ENCODE measurements around the gene NTN1.

The NTN1 gene

DNA sequence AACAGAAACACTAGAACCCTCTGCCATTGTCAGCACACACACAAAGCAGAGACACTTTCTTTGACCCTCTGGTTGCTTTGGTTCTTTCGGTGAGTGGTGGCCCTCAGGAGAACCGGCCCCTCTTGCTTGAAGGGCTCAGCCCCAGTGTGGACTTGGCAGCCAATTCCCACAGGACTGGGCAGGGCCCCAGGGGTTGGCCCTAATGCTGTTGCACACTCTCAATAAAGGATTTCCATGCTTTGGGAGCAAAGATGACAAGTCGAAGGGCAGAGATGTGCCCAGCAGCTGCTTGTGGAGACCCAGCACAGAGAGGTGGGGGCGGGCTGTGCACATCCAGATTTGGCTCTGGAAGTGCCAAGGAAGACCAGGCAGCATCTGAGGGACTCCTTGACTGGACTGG lies 149.0 kb downstream of the NTN1 start:
- in situ Hi-C loops (cut with HindIII; ENCODE audit: low pct_ligation_motif_present, low pct_unique_long_range_greater_than_20kb, low sequenced_read_pairs) = no loop called here
- DNase-seq = no peak

DNA sequence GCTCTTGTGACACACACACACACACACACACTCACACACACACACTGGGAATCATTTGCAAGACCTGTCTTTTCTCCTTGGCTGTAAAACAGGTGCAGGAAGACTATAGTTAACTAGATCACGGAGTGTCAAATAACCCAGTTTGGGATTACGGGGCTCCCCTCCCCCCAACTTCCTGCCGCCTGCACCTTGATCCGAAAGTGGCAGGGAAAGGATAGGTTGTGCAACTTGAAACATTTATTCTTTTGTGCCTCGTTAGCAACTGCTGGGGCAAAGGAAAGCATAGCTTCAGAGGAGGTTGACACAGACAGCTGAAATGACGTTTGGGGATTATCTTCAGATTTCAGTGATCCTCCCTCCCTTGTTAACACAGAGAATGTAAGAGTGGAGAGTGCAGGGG lies 149.5 kb downstream of the NTN1 start:
- DNase-seq = no peak
- in situ Hi-C loops (cut with HindIII; ENCODE audit: low pct_ligation_motif_present, low pct_unique_long_range_greater_than_20kb, low sequenced_read_pairs) = no loop called here

DNA sequence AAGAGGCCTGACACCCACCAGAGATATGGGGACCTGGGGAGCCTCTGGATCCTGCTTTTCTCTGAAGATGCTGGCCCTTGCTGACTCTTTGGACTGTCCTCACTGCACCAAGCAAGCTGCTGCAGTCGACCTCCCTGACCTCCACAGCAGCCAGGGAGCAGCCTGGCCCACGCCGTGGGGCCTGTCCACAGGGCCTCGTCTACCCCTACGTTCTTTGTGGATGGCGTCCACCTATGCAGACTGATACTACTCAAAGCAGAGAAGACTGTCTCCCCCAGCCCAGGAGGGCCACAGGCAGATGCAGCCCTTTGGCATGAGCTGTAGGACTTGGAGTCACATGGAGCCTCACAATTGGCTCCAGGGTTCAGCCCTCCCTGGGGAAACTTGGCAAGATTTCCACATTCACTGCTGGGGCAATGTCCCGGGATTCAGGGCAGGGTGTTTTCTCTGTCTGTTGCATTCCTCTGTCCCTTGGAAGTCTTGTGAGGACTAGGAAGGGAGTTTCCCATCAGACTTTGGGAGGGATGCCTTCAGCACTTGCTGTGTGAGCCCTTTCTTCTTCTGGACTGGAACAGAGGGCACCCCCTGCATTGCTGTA lies 152.2 kb downstream of the NTN1 start:
- no peak for DNase-seq
- in situ Hi-C loops (cut with HindIII; ENCODE audit: low pct_ligation_motif_present, low pct_unique_long_range_greater_than_20kb, low sequenced_read_pairs) = no loop called here

DNA sequence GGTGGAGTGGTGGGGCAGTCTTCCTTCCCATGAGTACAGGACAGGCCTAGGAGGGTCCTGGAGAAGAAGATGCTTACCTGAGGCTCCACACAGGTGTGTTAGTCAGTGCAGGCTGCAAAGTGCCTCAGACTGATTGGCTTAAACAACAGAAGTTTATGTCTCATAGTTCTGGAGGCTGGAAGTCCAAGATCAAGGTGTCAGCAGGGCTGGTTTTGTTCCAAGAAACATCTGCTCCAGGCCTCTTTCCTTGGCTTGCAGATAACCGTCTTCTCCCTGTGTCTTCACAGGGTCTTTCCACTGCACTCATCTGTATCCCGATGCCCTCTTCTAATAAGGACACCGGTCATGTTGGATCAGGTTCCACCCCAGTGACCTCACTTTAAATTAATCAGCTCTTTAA lies 153.0 kb downstream of the NTN1 start:
- no peak for DNase-seq
- in situ Hi-C loops (cut with HindIII; ENCODE audit: low pct_ligation_motif_present, low pct_unique_long_range_greater_than_20kb, low sequenced_read_pairs) = no loop called here

DNA sequence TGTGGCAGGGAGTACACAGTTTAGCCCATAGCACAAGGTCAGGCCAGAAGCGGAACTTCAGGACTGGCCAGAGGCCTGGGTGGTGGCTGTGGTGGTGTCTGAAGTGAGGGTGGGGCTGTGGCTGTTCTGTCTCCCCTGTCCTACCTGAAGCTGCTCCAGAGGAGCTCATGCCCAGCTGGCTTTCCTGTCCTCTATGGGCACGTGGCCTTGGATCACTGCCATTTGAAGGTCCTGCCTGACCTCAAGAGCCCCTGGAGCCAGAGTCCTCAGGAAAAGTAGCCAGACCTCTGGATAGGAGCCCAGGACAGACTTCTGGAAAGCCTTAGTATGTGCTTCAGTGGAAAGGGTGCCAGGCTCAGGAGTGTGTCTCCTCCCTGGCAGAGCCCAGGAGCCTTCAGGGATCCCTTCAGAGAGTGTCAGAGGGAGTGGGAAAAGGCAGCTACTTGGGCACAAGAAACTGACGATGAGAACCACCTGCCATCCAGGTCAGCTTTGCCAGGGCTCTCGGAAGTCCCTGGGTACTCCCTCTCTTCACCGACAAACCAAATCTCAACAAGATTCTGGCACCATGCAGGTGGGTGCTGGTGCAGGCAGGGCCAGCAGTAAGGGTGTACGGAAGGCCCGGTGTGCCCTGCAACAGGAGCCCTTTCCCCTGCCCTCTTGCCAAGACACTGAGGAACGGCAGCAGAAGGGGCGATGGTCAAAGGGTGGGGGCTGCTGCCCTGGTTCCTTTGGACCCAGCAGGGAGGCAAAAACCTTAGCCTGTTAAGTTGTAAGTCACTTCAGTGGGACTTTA lies 153.7 kb downstream of the NTN1 start:
- no peak for DNase-seq
- in situ Hi-C loops (cut with HindIII; ENCODE audit: low pct_ligation_motif_present, low pct_unique_long_range_greater_than_20kb, low sequenced_read_pairs) = no loop called here

DNA sequence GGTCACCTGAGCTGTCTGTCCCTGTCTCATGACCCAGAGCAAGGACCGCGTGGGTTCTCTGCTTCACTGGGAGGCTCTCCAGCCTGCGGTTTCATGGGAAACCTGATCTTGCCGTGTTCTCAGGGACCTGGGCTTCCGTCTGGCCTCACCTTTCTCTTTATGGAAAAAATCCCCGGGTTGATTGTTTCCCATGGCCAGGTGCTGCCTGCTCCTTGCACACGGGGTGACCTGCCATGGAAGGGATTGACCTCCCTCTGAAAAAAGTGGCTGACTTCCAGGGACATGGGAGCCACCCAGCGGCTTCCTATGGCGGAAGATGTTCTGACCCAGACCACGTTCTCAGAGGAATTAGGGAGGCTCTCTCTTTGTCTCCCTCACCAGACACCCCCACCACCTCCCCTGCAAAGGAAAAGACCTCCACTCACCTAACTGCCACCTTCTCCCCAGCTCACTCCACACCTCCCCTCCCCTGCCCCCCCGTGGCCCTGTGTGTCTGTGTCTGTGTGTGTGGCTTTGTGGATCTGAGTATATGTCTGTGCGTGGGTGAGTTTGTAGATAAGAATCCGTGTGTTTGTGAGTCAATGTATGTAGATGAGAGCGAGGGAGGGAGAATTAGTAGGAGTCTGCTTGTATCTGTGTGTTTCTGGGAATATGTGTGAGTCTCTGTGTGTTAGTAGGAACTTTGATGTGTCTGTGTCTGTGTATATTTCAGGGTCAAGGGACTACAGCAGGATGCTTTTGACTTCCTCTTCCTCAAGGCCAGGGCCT lies 154.6 kb downstream of the NTN1 start:
- in situ Hi-C loops (cut with HindIII; ENCODE audit: low pct_ligation_motif_present, low pct_unique_long_range_greater_than_20kb, low sequenced_read_pairs) = no loop called here
- no peak for DNase-seq

DNA sequence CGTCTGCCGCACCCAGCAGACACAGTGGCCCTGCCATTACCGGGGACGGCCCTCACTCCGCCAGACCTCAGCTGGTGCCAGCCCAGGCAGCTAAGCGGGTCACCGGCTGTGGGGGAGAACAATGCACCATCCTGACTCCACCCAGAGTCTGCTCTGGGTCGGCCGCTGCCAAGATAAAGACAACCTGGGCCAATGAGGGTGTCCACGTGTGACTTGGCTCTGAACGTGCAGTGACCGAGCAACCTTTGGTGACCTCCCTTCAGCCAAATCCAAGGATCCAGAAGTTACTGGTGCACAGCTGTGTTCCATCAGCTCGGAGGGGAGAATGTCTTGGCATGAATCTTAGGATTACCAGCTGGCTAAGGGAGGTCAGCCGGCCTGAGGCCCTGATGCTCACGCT lies 155.9 kb downstream of the NTN1 start:
- DNase-seq = no peak
- in situ Hi-C loops (cut with HindIII; ENCODE audit: low pct_ligation_motif_present, low pct_unique_long_range_greater_than_20kb, low sequenced_read_pairs) = no loop called here

DNA sequence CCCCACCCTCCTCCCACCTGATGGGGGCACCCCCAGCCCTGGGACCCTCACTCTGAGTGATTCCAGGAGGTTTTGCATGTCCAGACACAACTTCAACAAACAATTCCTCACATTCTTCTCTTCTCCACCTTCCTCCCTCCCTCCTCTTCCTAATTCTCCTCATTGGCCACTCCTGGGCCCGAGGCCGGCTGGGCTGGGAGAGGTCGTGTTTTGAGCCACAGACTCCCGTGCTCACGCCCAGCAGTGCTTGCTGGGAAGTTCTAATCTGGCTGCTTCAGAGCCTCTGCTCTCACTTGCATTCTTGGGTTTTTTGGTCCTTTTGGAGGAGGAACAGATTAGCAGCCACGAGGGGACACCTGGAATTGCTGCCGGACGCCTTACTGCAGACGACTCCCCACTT lies 157.0 kb downstream of the NTN1 start:
- in situ Hi-C loops (cut with HindIII; ENCODE audit: low pct_ligation_motif_present, low pct_unique_long_range_greater_than_20kb, low sequenced_read_pairs) = no loop called here
- DNase-seq = no peak

DNA sequence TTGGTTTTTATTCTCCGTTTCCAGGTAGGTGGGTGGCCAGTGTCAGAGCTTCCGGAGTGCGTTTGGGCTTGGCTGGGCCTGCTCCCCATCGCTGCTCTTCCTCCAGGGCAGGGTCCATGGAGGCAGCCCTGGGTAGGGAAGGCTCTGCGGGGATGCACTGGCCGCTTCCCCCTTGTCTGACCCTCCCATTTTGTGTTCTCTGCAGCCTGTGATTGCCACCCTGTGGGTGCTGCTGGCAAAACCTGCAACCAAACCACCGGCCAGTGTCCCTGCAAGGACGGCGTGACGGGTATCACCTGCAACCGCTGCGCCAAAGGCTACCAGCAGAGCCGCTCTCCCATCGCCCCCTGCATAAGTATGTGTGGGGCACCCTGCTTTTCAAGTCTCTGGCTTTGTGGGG lies 158.3 kb downstream of the NTN1 start:
- DNase-seq = no peak
- in situ Hi-C loops (cut with HindIII; ENCODE audit: low pct_ligation_motif_present, low pct_unique_long_range_greater_than_20kb, low sequenced_read_pairs) = no loop called here

DNA sequence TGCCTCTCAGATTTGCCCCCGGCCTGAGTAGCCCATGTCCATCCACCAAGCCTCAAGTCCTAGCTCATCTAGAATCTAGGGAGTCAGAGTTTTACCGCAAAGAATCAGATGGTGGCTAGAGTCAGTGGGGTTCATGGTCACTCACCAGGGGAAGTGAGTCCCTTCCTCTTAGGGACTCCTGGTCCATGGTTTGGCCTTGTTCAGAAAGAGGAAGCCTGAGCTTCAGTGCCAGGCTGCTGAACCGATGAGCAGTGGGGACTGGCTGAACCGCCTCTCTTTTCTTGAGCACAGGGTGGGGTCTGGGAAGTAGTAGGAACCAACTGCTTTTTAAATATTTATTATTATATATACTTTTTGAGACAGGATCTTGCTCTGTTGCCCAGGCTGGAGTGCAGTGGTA lies 160.3 kb downstream of the NTN1 start:
- in situ Hi-C loops (cut with HindIII; ENCODE audit: low pct_ligation_motif_present, low pct_unique_long_range_greater_than_20kb, low sequenced_read_pairs) = no loop called here
- no peak for DNase-seq

DNA sequence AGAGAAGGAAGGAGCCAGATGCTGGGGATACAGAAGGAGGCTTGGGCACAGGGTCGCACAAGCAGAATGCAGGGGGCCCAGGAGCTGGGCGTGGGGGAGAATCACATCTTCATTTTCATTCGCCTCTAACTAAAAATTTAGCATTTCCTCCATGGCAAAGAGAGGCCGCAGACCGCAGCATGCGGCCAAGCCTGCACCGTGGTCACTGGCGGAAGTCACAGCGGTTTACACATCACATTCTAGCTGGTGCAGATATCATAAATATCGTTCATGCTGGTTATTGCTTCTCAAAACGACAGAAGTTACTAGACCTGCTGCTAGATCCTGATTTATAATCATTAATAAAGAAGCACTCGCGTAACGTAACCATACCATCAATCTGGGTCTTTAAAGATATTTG lies 162.0 kb downstream of the NTN1 start:
- DNase-seq = no peak
- in situ Hi-C loops (cut with HindIII; ENCODE audit: low pct_ligation_motif_present, low pct_unique_long_range_greater_than_20kb, low sequenced_read_pairs) = no loop called here

DNA sequence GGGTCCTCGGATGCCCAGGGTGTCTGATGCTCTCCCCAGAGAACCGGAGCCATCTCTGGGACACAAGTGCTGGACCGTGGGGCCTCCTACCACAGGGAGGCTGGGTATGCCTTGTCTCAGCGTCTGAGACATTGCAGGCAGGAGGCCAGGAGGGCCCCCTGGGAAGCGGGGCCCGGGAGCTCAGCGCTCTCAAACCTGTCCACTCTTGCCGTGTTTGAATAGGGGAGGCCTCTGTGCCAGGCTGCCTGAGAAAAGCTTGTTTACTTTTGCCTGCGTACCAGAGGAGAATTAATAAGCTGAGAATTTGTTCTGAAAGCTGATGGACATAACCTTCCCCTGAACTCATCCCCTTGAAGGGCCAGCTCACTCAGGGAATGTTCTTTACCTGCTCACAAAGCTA lies 163.8 kb downstream of the NTN1 start:
- in situ Hi-C loops (cut with HindIII; ENCODE audit: low pct_ligation_motif_present, low pct_unique_long_range_greater_than_20kb, low sequenced_read_pairs) = no loop called here
- DNase-seq = no peak

DNA sequence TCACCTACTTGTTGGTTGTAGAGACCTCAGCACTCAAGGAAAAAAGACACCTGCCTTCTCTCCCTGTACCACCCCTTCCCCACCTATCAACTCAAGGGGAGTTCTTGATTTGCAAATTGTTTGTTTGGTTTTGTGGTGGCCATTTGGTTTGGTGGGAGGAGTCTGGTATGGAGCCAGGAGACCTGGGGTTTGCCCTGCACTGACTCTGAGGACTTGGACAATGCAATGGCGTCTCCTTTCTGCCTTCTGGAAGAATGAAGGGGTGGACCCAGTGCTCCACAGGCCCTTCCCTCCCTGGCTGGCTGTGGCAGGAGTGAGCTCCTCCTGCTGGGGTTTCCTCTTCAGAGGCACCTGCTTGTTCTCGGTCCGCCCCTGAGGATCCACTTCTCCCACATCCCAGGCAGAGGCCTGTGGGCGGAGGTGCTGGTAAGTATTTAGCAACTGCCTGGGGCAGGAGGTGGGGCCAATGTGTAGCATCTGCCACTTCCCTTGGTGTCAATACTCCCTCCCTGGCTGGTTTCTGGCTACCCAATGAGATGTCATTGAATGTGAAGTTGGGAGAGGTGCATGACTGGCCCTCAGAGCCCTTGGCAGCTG lies 164.5 kb downstream of the NTN1 start:
- no peak for DNase-seq
- in situ Hi-C loops (cut with HindIII; ENCODE audit: low pct_ligation_motif_present, low pct_unique_long_range_greater_than_20kb, low sequenced_read_pairs) = no loop called here

DNA sequence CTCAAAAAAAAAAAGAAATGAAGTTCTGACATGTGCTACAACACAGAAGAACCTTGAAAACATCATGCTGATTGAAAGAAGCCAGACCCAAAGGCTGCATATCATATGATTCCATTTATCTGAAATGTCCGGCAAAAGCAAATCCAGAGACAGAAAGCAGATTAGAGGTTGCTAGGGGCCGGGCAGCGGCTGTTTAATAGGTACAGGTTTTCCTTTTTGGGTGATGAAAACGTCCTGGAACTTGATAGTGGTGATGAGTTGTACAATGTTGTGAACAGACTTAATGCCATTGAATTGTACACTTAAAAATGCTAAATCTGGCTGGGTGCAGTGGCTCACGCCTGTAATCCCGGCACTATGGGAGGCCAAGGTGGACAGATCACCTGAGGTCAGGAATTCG lies 166.5 kb downstream of the NTN1 start:
- in situ Hi-C loops (cut with HindIII; ENCODE audit: low pct_ligation_motif_present, low pct_unique_long_range_greater_than_20kb, low sequenced_read_pairs) = no loop called here
- no peak for DNase-seq

DNA sequence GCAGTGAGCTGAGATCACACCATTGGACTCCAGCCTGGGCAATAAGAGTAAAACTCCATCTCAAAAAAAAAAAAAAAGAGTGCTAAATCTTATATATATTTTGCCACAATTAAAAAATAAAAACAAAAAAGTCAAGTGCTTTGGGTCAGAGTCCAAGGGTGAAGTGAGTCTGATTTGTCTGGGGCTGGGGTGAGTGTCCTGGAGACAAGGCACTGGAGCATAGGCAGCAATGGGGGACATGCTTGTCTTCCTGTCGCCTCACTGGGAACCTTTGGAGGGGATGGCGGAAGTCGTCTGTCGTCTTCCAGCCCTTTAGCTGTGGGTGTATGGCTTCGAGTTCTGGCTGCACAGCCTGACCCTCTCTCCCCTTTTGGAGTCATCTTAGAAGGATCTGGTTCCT lies 167.1 kb downstream of the NTN1 start:
- in situ Hi-C loops (cut with HindIII; ENCODE audit: low pct_ligation_motif_present, low pct_unique_long_range_greater_than_20kb, low sequenced_read_pairs) = no loop called here
- no peak for DNase-seq

DNA sequence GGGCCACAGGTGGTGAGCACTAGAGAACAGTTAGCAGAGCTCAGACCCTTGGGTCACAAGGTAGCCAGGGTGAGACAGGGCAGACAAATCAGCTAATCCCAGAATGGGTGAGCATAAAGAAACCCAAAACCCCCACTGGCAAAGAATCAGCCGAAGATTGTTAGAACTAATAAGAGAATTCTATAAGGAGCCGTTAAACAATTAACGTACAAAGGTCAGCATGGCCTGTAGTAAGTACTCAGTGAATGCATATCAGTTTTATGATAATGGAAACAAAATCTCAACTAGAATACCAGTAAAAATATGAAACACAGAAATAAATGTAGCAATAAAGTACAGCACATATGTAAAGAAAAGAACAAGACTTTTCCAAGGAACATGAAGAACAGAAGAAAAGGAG lies 168.6 kb downstream of the NTN1 start:
- in situ Hi-C loops (cut with HindIII; ENCODE audit: low pct_ligation_motif_present, low pct_unique_long_range_greater_than_20kb, low sequenced_read_pairs) = no loop called here
- DNase-seq = no peak

DNA sequence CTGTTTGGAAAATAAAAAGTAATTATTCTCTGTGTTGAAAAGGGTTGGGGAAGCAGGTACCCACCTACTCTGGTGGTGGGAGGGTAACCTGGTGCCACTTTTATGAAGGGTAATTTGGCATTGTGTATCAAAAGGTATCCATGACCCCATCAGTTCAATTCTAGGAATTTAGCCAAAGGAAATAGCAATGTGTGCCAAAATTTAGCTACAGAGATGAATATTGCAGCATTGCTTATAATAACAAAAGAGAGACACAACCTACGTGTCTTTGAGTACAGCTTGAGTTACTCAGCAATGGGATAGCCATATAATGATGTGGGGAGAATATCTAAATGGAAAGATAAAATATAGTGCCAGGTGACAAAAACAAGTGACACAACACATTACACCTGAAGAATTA lies 170.7 kb downstream of the NTN1 start:
- DNase-seq = no peak
- in situ Hi-C loops (cut with HindIII; ENCODE audit: low pct_ligation_motif_present, low pct_unique_long_range_greater_than_20kb, low sequenced_read_pairs) = no loop called here

DNA sequence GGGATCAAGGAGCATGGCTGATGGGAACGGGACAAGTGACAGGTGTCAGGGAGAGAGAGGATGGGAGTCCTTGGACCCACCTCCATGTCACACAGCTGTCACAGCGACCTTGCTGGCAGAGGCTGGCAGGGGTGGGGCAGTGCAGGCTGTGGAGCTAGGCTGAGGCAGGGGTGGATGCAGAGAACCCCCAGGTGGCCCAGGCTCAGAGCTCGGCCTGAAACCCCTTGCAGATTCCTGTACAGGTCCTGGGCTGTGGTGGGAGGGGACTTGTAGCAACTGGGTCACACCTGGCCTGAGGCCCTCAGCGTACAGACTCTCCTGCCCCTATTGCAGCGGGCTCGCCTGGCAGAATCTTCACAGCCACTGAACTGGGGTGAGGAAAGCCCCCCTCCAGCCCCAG lies 174.1 kb downstream of the NTN1 start:
- in situ Hi-C loops (cut with HindIII; ENCODE audit: low pct_ligation_motif_present, low pct_unique_long_range_greater_than_20kb, low sequenced_read_pairs) = no loop called here
- DNase-seq = no peak

DNA sequence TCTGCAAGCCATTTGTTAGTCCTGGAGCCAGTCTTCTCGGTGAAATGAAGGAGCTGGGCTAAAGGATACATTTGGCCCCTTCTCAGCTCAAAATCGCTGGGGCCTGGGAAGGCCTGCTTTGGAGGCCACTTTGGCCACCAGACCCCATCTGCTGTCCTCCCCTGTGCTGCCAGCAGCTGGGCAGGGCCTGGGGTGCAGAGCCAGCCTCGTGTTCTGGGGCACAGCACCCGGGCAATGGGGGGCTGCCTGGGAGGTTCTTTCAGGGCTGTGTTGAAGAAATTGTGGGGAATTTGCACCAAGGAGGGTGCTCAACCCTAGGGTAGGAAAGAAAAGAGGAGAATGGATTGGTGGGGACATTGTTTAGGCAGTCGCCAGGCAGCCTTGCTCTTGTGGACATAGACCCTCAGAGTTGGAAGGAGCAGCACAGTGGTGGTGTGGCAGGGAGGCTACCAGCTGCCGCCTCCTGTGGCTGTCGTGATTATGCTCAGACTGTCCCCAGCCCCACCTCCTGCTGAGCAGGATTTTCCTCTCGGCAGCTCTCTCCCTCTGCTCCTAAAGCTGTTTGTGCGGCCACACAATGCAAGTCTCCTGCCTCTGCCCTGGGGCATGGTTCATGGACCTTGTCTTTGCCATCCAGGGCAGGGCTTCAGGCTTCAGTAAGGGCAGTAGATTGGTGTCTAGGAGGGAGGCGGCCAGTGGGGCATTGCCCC lies 174.8 kb downstream of the NTN1 start:
- in situ Hi-C loops (cut with HindIII; ENCODE audit: low pct_ligation_motif_present, low pct_unique_long_range_greater_than_20kb, low sequenced_read_pairs) = no loop called here
- DNase-seq = no peak

Data from ACHN (cell line).